ENCODE results near the gene NEDD4L.

NEDD4L gene

DNA sequence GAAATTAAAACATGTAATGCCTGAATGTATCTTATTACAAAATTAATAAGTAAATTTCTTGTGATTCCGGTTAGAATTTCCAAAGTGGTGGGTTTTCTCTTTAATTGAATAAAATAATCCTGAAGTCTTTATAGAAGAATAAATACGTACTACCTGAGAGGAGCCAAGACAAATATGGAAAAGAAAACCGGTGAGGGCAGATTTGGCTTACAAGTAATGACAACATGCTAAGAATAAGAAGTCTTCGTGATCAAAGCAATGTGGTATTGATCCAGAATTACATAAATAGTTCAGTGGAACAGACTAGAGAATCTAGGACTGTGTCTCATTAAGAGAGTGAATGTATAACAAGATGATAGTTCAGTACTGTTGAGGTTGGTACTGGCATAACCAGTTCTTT lies 167.5 kb downstream of the NEDD4L start:
- DNase-seq (ENCODE audit: low read depth), result no peak

DNA sequence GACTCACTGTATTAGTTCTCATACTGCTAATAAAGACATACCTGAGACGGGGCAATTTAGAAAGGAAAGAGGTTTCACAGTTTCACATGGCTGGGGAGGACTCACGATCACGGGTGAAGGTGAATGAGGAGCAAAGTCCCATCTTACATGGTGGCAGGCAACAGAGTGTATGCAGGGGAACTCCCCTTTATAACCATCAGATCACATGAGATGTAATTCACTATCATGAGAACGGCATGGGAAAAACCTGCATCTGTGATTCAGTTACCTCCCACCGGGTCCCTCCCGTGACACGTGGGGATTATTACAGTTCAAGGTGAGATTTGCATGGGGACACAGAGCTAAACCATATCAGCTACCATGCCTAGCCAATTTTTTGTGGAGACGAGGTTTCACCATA lies 168.2 kb downstream of the NEDD4L start:
- no peak for DNase-seq (ENCODE audit: low read depth)

- no peak for DNase-seq (ENCODE audit: low read depth)
Observed at GRCh38 chr18:58213440-58213839, 169.4 kb downstream of the NEDD4L start.

DNA sequence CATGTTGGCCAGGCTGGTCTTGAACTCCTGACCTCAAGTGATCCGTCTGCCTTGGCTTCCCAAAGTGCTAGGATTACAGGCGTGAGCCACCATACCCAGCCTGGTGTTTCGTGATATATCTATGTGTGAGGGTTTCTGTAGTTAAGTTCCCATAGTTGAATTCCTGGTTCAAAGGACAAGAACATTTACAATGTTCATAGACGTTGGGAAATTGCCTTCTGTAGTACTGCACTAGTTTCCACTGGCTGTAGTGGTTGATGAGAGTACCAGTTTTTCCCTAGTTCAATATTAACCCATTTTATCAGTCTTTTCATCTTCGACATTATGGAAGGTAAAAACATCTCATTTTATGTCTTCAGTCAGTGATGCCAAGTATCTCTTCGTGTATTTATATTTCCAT lies 171.0 kb downstream of the NEDD4L start:
- DNase-seq (ENCODE audit: low read depth), result no peak

GRCh38 chr18:58216071-58216481 lies 172.1 kb downstream of the NEDD4L start:
- DNase-seq (ENCODE audit: low read depth), result no peak

GRCh38 chr18:58217052-58217451 lies 173.0 kb downstream of the NEDD4L start:
- no peak for DNase-seq (ENCODE audit: low read depth)

GRCh38 chr18:58218117-58218516 lies 174.1 kb downstream of the NEDD4L start:
- DNase-seq (ENCODE audit: low read depth), result no peak

DNA sequence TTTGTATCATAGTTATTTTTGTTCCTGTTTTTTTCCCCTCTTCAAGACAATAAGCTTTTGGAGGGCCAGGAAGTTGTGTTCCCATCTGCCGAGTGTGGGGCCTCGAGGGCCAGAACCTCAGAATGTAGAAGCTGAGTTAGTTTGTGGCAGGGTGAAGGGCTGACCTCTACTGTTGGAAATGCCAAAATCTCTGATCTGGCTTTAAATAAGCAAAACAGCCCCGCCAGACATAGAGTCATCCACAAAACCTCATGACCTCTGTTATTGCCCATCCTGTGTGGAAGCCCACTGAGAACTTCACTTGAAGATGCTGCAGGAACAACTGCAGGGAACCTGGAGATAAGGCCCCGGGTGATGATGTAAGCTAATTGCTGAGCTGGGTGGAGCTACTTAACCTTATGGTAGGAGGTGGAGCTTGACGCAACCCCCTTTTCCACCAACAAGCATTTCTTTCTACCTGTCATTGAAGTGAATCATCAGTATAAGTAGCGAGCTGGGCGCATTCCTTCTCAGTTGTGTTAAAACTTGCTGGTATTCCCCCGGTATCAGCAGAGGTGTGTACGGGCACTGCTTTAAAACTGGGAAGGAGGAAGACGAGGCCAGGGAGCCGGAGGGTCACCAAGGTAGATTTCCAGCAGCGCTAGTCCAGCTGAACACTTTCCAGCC lies 177.2 kb downstream of the NEDD4L start:
- DNase-seq (ENCODE audit: low read depth), result no peak

DNA sequence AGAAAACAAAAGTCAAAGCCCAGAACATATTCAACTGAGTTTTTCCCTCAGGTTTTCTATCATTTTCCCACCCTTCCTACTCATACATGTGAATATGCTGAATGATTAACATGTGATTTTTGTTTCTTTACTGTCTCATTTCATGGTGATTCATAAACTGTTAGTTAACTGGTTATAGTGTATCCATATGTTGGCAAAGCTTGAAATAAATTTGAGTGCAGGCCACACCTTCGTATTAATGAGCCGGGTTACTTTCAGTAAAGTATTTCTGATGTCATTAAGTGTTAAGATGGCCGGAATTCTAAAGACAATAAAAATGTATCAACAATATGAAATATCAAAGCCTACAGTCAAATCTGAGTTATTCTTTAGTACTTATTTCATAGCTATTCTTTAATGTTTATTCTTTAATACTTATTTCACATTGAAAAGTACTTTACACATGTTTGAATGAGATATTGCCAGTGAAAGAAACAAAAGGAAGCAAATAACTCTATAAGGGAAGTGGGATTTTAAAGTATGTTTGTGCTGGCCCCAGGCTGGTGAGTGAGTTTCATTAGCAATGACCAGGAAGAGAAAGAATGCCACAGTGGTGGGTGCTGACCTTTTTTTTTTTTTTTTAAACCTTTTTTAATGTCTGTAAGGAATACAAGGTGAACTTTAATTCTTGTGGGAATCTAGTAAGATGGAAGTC lies 178.6 kb downstream of the NEDD4L start:
- DNase-seq (ENCODE audit: low read depth), result no peak

DNA sequence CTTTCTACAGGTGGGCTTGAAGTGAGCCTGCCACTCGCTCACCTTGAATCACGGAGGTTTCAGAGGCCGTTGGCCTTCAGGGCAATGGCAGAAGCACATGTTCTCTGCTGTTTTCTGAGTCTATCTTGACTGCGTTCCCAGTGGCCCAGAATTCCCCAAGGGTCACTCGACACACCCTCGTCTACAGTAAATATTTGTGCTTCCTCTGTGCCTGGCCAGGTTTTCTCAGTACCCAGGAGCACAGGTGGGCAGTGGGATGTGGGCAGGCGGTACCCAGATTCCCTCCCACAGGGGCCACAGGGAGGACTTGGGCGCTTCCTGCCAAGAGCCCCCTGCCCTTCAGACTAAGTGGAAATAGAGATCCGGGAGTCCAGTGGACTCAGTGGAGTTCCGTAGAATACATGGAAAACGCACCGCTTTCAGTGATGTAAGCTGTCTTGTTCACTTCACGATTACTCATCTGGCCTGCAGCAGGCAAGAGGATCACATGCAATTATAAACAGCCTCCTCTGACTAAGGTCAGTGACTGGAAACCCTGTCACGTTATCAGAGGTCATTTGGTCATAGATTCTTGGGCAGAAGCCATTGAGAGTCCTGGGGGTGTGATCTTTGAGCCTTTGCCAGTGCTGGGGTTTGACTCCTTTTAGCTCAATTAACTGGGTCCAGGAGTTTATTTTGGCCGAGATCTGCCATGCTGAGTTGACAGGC lies 179.8 kb downstream of the NEDD4L start:
- DNase-seq (ENCODE audit: low read depth), result no peak

- no peak for DNase-seq (ENCODE audit: low read depth)
Observed at GRCh38 chr18:58224425-58224750, 180.4 kb downstream of the NEDD4L start.

DNA sequence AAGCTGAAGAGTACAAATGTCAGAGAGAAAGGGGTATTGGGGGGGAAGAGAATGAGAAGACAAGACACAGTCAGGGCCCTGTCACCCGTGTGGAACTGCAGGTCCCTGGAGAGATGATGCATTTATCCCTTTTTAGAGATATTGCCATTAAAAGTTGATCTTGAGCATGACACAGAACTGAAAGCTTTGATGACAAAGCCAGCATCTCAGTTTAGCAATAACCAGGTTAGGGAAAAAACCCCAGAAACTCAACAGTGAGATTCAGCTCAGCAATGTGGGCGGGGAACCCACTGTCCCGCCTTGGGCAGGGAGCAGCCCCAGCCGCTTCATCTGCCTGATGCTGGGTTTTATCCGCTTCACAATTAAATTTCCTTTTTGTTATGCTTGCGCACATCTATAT lies 181.1 kb downstream of the NEDD4L start:
- no peak for DNase-seq (ENCODE audit: low read depth)

DNA sequence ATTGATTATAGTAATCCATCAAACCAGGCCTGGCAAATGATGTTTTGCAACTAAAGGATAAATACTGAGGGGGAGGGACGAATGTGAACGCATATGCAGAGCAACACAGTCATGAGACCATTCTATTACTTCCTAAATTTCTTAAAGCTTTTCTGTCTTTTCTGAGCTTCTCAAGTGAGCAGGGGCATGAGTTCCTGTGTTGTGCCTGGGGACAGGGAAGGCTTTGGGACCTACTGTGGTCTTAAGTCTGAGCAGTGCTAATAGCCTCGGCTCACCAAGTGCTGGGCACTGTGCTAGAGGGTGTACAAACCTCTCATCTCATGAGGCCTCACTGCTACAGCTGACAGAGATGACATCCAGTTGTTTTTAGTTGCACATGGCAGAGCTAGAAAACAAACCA lies 182.4 kb downstream of the NEDD4L start:
- DNase-seq (ENCODE audit: low read depth), result no peak

GRCh38 chr18:58227361-58227930 lies 183.4 kb downstream of the NEDD4L start:
- DNase-seq (ENCODE audit: low read depth), result no peak

- no peak for DNase-seq (ENCODE audit: low read depth)
Observed at GRCh38 chr18:58228176-58228575, 184.2 kb downstream of the NEDD4L start.

DNA sequence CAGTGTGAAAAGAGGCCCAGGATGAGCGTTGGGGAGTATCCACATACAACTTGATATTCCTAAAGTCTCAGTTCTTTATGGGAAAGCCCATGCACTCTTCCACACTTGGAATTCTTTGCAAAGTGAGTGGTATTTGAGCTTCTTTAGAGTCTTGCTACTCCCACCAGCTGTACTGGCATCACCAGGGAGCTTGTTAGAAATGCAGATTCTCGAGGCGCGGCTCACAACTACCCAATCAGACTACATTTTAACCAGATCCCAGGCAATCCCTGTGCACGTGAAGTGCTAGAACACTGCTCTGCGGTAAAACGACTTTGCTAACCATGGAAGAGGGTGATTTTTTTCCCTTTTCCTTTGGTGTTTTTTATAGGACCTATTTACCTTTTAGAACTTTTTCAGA lies 184.7 kb downstream of the NEDD4L start:
- DNase-seq (ENCODE audit: low read depth), result no peak

- DNase-seq (ENCODE audit: low read depth), result no peak
Observed at GRCh38 chr18:58229162-58229561, 185.1 kb downstream of the NEDD4L start.

- DNase-seq (ENCODE audit: low read depth), result no peak
Observed at GRCh38 chr18:58230438-58231179, 186.6 kb downstream of the NEDD4L start.

DNA sequence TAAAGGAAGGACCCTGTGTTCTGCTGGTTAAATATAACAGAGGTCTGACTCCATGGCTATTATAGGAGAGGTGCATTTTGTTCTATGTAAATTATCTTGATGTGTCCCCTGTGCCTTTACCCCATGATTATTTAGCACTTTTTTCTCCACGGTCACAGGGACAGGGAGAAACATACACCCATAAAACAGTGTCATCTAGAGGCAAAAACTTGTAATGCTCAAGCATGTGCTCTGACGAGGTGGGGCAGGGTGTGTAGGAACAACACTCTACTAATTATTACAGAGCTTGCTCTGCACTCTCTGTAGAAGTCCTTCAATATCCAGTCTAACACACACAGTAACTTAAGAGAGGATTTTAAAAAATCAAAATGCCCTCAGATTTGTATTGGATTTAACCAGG lies 187.9 kb downstream of the NEDD4L start:
- no peak for DNase-seq (ENCODE audit: low read depth)

DNA sequence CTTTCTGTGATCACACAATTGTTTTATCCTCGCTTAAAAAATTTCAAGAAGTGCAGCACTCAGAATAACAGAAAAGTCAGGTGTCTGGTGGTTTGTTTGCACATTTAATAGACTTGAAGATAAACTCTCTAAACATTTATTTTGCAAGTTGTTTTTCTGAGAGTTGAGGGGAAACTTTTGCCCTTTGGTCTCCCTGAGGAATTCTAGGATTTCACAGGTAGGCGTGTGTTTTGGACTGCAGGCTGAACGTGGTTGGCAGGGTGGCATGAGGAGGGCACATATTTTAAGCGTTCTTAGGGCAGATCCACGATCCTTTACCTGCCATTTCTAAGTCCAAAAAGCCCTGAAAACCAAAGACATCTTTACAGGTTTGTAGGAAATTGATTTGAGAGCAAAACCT lies 188.6 kb downstream of the NEDD4L start:
- no peak for DNase-seq (ENCODE audit: low read depth)

GRCh38 chr18:58234359-58234741 lies 190.3 kb downstream of the NEDD4L start:
- DNase-seq (ENCODE audit: low read depth), result no peak

DNA sequence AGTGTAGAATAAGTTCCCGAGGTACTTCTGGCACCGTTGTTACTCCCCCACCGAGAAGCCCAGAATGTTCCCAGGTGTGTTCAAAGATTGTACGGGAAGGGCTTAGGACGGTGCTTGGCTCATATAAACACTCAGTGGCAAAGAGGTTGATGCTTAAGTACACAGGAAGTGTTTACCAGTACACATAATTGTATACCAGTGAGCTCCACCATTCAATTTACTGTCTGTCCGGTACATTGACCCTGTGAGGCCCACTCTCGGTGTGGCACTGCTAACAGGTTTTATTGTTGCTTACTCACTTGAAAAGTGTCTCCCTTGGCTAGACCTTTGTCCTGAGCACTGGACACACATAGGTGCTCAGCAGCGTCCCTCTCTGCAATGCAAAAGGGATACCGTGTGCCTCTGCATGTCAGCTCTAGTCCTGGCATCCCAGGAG lies 191.0 kb downstream of the NEDD4L start:
- no peak for DNase-seq (ENCODE audit: low read depth)
